Uterus (tissue), 4 donors: ENCODE data around the gene KCNQ5. TPM values are rescaled to one million over a fixed set of nuclear protein-coding genes. Genes with fewer than 3 reads are reported as not detected.

Experiments
- DNase-seq, 2 donors: peaks; one replicate each; pipeline ENCODE4 v3.0.0-alpha.2; 2019 to 2020
- H3K27ac ChIP-seq, 2 donors: fragments of 200-600 bp; sonication (generic); 1 replicate in 1 of 2; 2 replicates in 1 of 2; pipeline ENCODE4 v1.5.1; 2016 to 2018
- H3K27me3 ChIP-seq, 2 donors: fragments of 200-600 bp; sonication (generic); one replicate each; pipeline ENCODE4 v1.5.1; 2018 to 2019; ENCODE audit warnings: control low read depth in 1 of 2
- H3K36me3 ChIP-seq, 2 donors: fragments of 200-600 bp; sonication (generic); one replicate each; pipeline ENCODE4 v1.5.1; 2019; ENCODE audit warnings: control low read depth in 1 of 2
- H3K4me1 ChIP-seq, 2 donors: fragments of 200-600 bp; sonication (generic); one replicate each; pipeline ENCODE4 v1.5.1; 2018 to 2019; ENCODE audit warnings: control low read depth in 1 of 2
- H3K4me3 ChIP-seq, 2 donors: fragments of 200-600 bp; sonication (generic); 1 replicate in 1 of 2; 2 replicates in 1 of 2; pipeline ENCODE4 v1.5.1; 2018 to 2019; ENCODE audit warnings: mild to moderate bottlenecking in 1 of 2
- H3K9me3 ChIP-seq, 2 donors: fragments of 200-600 bp; sonication (generic); one replicate each; pipeline ENCODE4 v1.5.1; 2019; ENCODE audit warnings: control low read depth in 1 of 2
- POLR2A ChIP-seq, 2 donors: fragments of 450-650 bp; IDR thresholded peaks; one replicate each; pipeline ENCODE4 v1.6.1; 2016; ENCODE audit warnings: antibody characterized with exemption in 2 of 2, mild to moderate bottlenecking in 1 of 2, moderate library complexity in 1 of 2
- intact Hi-C: fragments of 100-400 bp; cut with DNase I; formaldehyde crosslinking; loops from one replicate; pipeline ENCODE4 v1.15.1; 2023; ENCODE audit warnings: low total_unique reads
- total RNA-seq, 4 donors: library from RNA; depleted of rRNA in 3 of 4; stranded (reverse); fragments of >200 nt in 3 of 4; gene quantifications; one replicate each; pipeline versions ENCODE4 v1.1.0 to v1.2.4, GENCODE V29; 2014 to 2023
- TF ChIP-seq, protein P1 (sequence below), 4 experiments: fragments of 200-600 bp in 2 of 4; fragments of 450-650 bp in 2 of 4; sonication (generic) in 2 of 4; IDR thresholded peaks; one replicate each; pipeline ENCODE4 v1.5.1; 2016 to 2019; ENCODE audit warnings: antibody characterized with exemption in 4 of 4, mild to moderate bottlenecking in 2 of 4, moderate library complexity in 1 of 4
- donor health status: DM: yes; HTN: yes; CAD: no.

The KCNQ5 gene
- total RNA-seq, 4 donors from 2014 or later, result 0.34 to 2.4 TPM; not detected in 2

DNA sequence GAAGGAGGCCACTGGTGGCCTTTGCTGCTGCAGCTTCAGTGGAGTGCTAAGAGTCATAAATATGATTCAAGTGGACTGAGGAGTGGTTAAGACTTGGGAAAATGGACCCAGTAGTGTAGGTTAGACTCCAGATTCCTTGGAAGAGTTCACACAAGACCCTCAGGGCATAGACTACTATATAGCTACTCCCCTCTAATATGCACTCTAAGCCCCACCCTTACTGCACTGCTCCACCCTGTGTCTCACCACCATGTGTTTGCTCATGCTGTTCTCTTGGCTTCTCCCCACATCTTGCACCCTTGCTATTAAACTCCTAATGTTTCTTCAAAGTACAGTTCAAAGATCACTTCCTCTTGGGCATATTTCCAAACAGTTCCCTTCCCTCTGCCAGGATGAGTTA is 5.7 kb downstream of the KCNQ5 start:
- Histone ChIP-seq H3K4me1 (peaks cover 0 to under 1% of the 10 kb centered on the region in 2 donors), H3K36me3 (no peaks in the 10 kb centered on the region), H3K27ac (no peak overlapping the region), H3K9me3 (no peaks in the 10 kb centered on the region), H3K27me3 (peaks cover 0 to 18% of the 10 kb centered on the region in 2 donors), H3K4me3 (no peak overlapping the region)
- intact Hi-C loops, result no loop called here
- no peak for DNase-seq
- TF ChIP-seq POLR2A (IDR thresholded peaks at IDR 0.05), result no peak
- TF ChIP-seq, protein P1, sequence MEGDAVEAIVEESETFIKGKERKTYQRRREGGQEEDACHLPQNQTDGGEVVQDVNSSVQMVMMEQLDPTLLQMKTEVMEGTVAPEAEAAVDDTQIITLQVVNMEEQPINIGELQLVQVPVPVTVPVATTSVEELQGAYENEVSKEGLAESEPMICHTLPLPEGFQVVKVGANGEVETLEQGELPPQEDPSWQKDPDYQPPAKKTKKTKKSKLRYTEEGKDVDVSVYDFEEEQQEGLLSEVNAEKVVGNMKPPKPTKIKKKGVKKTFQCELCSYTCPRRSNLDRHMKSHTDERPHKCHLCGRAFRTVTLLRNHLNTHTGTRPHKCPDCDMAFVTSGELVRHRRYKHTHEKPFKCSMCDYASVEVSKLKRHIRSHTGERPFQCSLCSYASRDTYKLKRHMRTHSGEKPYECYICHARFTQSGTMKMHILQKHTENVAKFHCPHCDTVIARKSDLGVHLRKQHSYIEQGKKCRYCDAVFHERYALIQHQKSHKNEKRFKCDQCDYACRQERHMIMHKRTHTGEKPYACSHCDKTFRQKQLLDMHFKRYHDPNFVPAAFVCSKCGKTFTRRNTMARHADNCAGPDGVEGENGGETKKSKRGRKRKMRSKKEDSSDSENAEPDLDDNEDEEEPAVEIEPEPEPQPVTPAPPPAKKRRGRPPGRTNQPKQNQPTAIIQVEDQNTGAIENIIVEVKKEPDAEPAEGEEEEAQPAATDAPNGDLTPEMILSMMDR (IDR thresholded peaks at IDR 0.05), result no peak

DNA sequence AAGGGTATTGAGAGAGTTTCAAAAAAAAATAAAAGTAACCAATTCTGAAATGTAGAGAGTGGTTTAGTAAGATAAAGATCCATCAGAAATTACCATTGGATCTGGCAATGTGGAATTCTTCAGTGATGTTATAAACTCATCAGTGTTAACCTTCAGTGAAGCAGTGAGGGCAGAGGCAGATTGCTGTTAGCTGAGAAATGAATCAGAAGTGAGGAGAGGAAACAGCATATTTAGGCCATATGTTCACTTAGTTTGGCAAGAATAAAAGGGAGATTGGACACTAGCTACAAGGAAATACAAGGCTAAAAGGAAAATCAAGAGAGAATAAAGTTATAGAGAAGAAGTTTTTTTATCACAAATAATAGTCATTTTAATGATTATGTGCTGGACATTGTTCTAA is 9.6 kb downstream of the KCNQ5 start:
- TF ChIP-seq, protein P1 (IDR thresholded peaks at IDR 0.05), result no peak
- TF ChIP-seq POLR2A (IDR thresholded peaks at IDR 0.05), result no peak
- H3K27me3 ChIP-seq, result no peaks in the 10 kb centered on the region
- DNase-seq, result no peak
- no peaks in the 10 kb centered on the region for H3K36me3 ChIP-seq
- no peaks in the 10 kb centered on the region for H3K9me3 ChIP-seq
- H3K4me1 ChIP-seq, result no peaks in the 10 kb centered on the region
- no peak overlapping the region for H3K4me3 ChIP-seq
- intact Hi-C loops, result no loop called here
- no peak overlapping the region for H3K27ac ChIP-seq

DNA sequence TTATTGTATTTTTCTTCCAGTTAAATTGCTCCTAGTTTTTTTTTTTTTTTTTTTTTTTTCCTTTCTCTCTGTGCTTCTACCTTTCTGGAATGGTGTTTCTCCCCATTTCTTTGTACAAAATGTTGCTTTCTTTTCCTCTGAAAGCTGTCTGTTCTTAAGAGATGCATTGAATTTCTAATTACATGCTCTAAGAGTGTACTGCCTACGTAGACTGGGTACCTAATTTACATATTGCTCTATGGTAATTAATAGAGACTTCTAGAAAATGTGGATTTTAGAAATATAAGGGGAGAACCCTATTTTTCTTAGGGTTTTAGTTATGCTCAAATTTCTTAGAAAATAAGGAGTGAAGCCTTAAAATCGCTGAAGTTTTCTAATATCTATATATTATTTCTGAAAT is 13.8 kb downstream of the KCNQ5 start:
- Histone ChIP-seq H3K27ac (no peak overlapping the region), H3K4me3 (no peak overlapping the region), H3K9me3 (no peaks in the 10 kb centered on the region), H3K27me3 (no peaks in the 10 kb centered on the region), H3K36me3 (no peaks in the 10 kb centered on the region), H3K4me1 (no peaks in the 10 kb centered on the region)
- TF ChIP-seq POLR2A (IDR thresholded peaks at IDR 0.05), result no peak
- TF ChIP-seq, protein P1 (IDR thresholded peaks at IDR 0.05), result no peak
- intact Hi-C loops, result no loop called here
- DNase-seq, result no peak

DNA sequence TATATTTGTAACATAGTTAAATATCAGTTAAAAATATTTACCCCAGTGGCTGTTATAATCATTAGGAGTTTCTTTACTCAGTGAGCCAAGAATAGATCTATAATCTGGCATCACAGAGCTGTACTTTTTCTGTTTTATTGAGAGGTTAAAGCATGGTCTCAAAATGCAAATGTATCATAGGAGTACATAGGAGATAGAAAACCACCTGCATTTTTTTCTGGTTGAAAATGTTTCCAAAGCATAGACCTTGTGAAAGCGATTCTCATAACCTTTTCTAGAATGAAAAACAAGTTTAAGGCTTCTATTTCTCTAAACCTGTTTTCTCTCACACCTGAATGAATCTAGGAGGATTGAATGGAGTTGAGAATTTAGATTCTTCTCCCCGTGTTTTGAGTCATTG is 14.4 kb downstream of the KCNQ5 start:
- H3K36me3 ChIP-seq, result no peaks in the 10 kb centered on the region
- H3K4me3 ChIP-seq, result no peak overlapping the region
- no peaks in the 10 kb centered on the region for H3K4me1 ChIP-seq
- H3K9me3 ChIP-seq, result no peaks in the 10 kb centered on the region
- intact Hi-C loops, result no loop called here
- H3K27ac ChIP-seq, result no peak overlapping the region
- no peak for TF ChIP-seq POLR2A (IDR thresholded peaks at IDR 0.05)
- TF ChIP-seq, protein P1 (IDR thresholded peaks at IDR 0.05), result no peak
- no peak for DNase-seq
- H3K27me3 ChIP-seq, result no peaks in the 10 kb centered on the region

DNA sequence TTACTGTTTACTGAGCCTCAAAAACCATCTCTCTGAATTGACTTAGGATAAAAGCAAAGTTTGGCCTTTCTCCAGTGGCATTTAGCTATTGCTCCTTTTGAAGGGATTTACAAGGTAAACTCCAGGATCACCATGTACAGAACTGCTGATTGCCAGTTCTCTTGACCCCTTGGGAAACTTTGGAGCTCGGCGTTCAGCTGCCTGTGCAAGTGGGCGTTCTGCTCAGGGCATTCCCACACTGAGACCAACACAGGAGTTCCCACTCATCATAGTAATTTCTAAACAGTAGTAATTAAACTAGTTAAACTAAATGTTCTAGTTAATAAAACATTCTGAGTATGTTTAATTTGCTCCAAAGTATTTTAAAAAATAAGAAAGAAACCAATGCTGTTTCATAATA is 14.9 kb downstream of the KCNQ5 start:
- no peaks in the 10 kb centered on the region for H3K4me1 ChIP-seq
- H3K27me3 ChIP-seq, result no peaks in the 10 kb centered on the region
- no peaks in the 10 kb centered on the region for H3K36me3 ChIP-seq
- no peak overlapping the region for H3K4me3 ChIP-seq
- TF ChIP-seq, protein P1 (IDR thresholded peaks at IDR 0.05), result no peak
- no peak for TF ChIP-seq POLR2A (IDR thresholded peaks at IDR 0.05)
- intact Hi-C loops, result no loop called here
- DNase-seq, result no peak
- H3K9me3 ChIP-seq, result no peaks in the 10 kb centered on the region
- H3K27ac ChIP-seq, result no peak overlapping the region
